ENCODE results near the gene MT3.

MT3 gene

DNA sequence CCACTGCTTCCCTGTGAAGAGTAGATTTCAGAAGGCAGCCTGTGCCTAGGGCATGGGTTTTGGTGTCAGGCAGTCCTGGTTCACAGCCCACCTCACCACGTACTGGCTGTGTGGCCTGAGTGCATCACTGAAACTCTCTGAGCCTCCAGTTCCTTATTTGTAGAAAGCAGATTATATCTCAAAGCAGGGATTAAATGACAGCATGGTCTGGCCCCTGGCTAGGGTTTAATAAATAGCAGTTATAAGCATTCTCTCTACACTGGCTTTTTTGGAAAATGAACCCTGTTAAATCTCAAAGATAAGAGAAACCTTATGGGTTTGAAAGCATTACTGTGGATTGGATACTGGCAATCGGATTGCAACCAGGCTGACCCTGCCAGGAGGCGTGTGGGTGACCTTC lies 40.2 kb downstream of the MT3 start:
- Histone ChIP-seq H3K4me1 (ENCODE audit: control insufficient read depth, insufficient read depth, low read length) (no peaks in the 10 kb centered on the region; the same call in 1 of the 2 replicates), H3K4me3 (ENCODE audit: low read depth, low read length) (no peak overlapping the region), H3K9me3 (ENCODE audit: control insufficient read depth, insufficient read depth, low read depth, low read length) (no peaks in the 10 kb centered on the region), H3K36me3 (ENCODE audit: control insufficient read depth in 2 of 2, insufficient read depth in 1 of 2, low read length in 2 of 2) (no peaks in the 10 kb centered on the region), H3K27ac (ENCODE audit: extremely low read depth, low read depth, low read length) (no peak overlapping the region)
- TF ChIP-seq, protein P1, sequence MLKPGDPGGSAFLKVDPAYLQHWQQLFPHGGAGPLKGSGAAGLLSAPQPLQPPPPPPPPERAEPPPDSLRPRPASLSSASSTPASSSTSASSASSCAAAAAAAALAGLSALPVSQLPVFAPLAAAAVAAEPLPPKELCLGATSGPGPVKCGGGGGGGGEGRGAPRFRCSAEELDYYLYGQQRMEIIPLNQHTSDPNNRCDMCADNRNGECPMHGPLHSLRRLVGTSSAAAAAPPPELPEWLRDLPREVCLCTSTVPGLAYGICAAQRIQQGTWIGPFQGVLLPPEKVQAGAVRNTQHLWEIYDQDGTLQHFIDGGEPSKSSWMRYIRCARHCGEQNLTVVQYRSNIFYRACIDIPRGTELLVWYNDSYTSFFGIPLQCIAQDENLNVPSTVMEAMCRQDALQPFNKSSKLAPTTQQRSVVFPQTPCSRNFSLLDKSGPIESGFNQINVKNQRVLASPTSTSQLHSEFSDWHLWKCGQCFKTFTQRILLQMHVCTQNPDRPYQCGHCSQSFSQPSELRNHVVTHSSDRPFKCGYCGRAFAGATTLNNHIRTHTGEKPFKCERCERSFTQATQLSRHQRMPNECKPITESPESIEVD (tag by site-specific recombination; IDR thresholded peaks at IDR 0.05) = no peak
- TF ChIP-seq ZBTB1 (tag by site-specific recombination; IDR thresholded peaks at IDR 0.05) (no peak), ZNF514 (tag by site-specific recombination; IDR thresholded peaks at IDR 0.05) (no peak), ZNF677 (tag by site-specific recombination; IDR thresholded peaks at IDR 0.05) (no peak), ZNF416 (tag by site-specific recombination; IDR thresholded peaks at IDR 0.05) (no peak), ZNF174 (tag by site-specific recombination; IDR thresholded peaks at IDR 0.05) (no peak), SCRT2 (tag by site-specific recombination; IDR thresholded peaks at IDR 0.05) (no peak), ZNF266 (tag by site-specific recombination; IDR thresholded peaks at IDR 0.05; ENCODE audit: low read depth) (no peak), ZNF48 (tag by site-specific recombination; IDR thresholded peaks at IDR 0.05) (no peak), ZNF292 (tag by site-specific recombination; IDR thresholded peaks at IDR 0.05; ENCODE audit: borderline replicate concordance, low read depth) (no peak), ZNF184 (tag by site-specific recombination; IDR thresholded peaks at IDR 0.05) (no peak), ZNF324 (tag by site-specific recombination; IDR thresholded peaks at IDR 0.05) (no peak), ZNF423 (tag by site-specific recombination; IDR thresholded peaks at IDR 0.05) (no peak), ZBTB7A (tag by site-specific recombination; IDR thresholded peaks at IDR 0.05; ENCODE audit: low read depth) (no peak), ZNF555 (tag by site-specific recombination; conservative IDR thresholded peaks at IDR 0.05) (no peak), ZNF544 (tag by site-specific recombination; IDR thresholded peaks at IDR 0.05) (no peak)
- TF ChIP-seq, protein P2, sequence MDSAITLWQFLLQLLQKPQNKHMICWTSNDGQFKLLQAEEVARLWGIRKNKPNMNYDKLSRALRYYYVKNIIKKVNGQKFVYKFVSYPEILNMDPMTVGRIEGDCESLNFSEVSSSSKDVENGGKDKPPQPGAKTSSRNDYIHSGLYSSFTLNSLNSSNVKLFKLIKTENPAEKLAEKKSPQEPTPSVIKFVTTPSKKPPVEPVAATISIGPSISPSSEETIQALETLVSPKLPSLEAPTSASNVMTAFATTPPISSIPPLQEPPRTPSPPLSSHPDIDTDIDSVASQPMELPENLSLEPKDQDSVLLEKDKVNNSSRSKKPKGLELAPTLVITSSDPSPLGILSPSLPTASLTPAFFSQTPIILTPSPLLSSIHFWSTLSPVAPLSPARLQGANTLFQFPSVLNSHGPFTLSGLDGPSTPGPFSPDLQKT (IDR thresholded peaks at IDR 0.05; ENCODE audit: borderline replicate concordance, low read depth, low read length) = no peak
- TF ChIP-seq, protein P3, sequence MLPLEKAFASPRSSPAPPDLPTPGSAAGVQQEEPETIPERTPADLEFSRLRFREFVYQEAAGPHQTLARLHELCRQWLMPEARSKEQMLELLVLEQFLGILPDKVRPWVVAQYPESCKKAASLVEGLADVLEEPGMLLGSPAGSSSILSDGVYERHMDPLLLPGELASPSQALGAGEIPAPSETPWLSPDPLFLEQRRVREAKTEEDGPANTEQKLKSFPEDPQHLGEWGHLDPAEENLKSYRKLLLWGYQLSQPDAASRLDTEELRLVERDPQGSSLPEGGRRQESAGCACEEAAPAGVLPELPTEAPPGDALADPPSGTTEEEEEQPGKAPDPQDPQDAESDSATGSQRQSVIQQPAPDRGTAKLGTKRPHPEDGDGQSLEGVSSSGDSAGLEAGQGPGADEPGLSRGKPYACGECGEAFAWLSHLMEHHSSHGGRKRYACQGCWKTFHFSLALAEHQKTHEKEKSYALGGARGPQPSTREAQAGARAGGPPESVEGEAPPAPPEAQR (tag by site-specific recombination; IDR thresholded peaks at IDR 0.05) = no peak
- TF ChIP-seq, protein P4, sequence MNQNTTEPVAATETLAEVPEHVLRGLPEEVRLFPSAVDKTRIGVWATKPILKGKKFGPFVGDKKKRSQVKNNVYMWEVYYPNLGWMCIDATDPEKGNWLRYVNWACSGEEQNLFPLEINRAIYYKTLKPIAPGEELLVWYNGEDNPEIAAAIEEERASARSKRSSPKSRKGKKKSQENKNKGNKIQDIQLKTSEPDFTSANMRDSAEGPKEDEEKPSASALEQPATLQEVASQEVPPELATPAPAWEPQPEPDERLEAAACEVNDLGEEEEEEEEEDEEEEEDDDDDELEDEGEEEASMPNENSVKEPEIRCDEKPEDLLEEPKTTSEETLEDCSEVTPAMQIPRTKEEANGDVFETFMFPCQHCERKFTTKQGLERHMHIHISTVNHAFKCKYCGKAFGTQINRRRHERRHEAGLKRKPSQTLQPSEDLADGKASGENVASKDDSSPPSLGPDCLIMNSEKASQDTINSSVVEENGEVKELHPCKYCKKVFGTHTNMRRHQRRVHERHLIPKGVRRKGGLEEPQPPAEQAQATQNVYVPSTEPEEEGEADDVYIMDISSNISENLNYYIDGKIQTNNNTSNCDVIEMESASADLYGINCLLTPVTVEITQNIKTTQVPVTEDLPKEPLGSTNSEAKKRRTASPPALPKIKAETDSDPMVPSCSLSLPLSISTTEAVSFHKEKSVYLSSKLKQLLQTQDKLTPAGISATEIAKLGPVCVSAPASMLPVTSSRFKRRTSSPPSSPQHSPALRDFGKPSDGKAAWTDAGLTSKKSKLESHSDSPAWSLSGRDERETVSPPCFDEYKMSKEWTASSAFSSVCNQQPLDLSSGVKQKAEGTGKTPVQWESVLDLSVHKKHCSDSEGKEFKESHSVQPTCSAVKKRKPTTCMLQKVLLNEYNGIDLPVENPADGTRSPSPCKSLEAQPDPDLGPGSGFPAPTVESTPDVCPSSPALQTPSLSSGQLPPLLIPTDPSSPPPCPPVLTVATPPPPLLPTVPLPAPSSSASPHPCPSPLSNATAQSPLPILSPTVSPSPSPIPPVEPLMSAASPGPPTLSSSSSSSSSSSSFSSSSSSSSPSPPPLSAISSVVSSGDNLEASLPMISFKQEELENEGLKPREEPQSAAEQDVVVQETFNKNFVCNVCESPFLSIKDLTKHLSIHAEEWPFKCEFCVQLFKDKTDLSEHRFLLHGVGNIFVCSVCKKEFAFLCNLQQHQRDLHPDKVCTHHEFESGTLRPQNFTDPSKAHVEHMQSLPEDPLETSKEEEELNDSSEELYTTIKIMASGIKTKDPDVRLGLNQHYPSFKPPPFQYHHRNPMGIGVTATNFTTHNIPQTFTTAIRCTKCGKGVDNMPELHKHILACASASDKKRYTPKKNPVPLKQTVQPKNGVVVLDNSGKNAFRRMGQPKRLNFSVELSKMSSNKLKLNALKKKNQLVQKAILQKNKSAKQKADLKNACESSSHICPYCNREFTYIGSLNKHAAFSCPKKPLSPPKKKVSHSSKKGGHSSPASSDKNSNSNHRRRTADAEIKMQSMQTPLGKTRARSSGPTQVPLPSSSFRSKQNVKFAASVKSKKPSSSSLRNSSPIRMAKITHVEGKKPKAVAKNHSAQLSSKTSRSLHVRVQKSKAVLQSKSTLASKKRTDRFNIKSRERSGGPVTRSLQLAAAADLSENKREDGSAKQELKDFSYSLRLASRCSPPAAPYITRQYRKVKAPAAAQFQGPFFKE (tag by site-specific recombination; IDR thresholded peaks at IDR 0.05; ENCODE audit: borderline replicate concordance) = no peak
- POLR2A ChIA-PET = no interaction called here
- CTCF ChIA-PET = no interaction called here

Measured in HEK293 (cell line).